Caco-2 (cell line): ENCODE data around the gene HEXIM2. TPM values are rescaled to one million over a fixed set of nuclear protein-coding genes. Genes with fewer than 3 reads are reported as not detected.

ENCODE experiments used
- BruUV-seq: library from RNA; stranded (reverse); fragments of 400-500 nt; replicated peaks from 2 replicates; lab custom pipeline; 2021; lab: Mats Ljungman, UMichigan
- CTCF ChIA-PET: fragments of 300-600 bp; sonication (Branson Sonifier 250); formaldehyde crosslinking; loops from one replicate; lab custom pipeline; 2022; ENCODE audit warnings: antibody characterized with exemption; lab: Charles Lee
- POLR2A ChIA-PET: fragments of 300-600 bp; sonication (Branson Sonifier 250); formaldehyde crosslinking; loops from one replicate; lab custom pipeline; 2022; ENCODE audit warnings: antibody characterized with exemption; lab: Charles Lee
- DNase-seq, 2 experiments: peaks; one replicate each; pipeline versions ENCODE4 v3.0.0 to v3.0.0-alpha.2; 2020 to 2022
- H3K27me3 ChIP-seq: replicated peaks from 2 replicates; pipeline ENCODE4 v1.6.0; 2011; ENCODE audit warnings: low read length; ENCODE audit not compliant: control insufficient read depth, insufficient read depth
- H3K36me3 ChIP-seq: 2 replicates; pipeline ENCODE4 v1.5.1; 2011; ENCODE audit warnings: low read length; ENCODE audit not compliant: control insufficient read depth, insufficient read depth
- H3K4me1 ChIP-seq: fragments of 250-450 bp; sonication (Bioruptor Pico); 2 replicates; pipeline ENCODE4 v1.5.1; 2020; ENCODE audit warnings: mild to moderate bottlenecking
- H3K4me3 ChIP-seq: 2 replicates; pipeline ENCODE4 v1.5.1; 2011; ENCODE audit warnings: low read depth, mild to moderate bottlenecking, control low read depth, low read length
- H3K9me3 ChIP-seq: fragments of 250-450 bp; sonication (Bioruptor Pico); 2 replicates; pipeline ENCODE4 v1.5.1; 2020; ENCODE audit warnings: mild to moderate bottlenecking, moderate library complexity
- H3K27ac Mint-ChIP-seq: one replicate; pipeline ENCODE4 v1.8.0; 2022; ENCODE audit warnings: mixed read lengths; ENCODE audit not compliant: unreplicated experiment
- H3K27me3 Mint-ChIP-seq: one replicate; pipeline ENCODE4 v1.8.0; 2022; ENCODE audit warnings: mixed read lengths; ENCODE audit not compliant: insufficient read depth, unreplicated experiment
- H3K36me3 Mint-ChIP-seq: one replicate; pipeline ENCODE4 v1.8.0; 2022; ENCODE audit warnings: mild to moderate bottlenecking, mixed read lengths; ENCODE audit not compliant: insufficient read depth, unreplicated experiment
- H3K4me1 Mint-ChIP-seq: one replicate; pipeline ENCODE4 v1.8.0; 2022; ENCODE audit warnings: low read depth, mixed read lengths; ENCODE audit not compliant: unreplicated experiment
- H3K4me3 Mint-ChIP-seq: one replicate; pipeline ENCODE4 v1.8.0; 2022; ENCODE audit warnings: mild to moderate bottlenecking, moderate library complexity, mixed read lengths; ENCODE audit not compliant: unreplicated experiment
- H3K9me3 Mint-ChIP-seq: one replicate; pipeline ENCODE4 v1.8.0; 2022; ENCODE audit warnings: mixed read lengths; ENCODE audit not compliant: unreplicated experiment
- intact Hi-C: fragments of 100-400 bp; cut with micrococcal nuclease; formaldehyde crosslinking; loops from one replicate; pipeline ENCODE4 v1.10.0; 2022; ENCODE audit not compliant: unreplicated experiment
- total RNA-seq: library from RNA; stranded (reverse); gene quantifications from 2 replicates; pipeline ENCODE4 v1.2.3, GENCODE V29; 2022
- TF ChIP-seq, protein P1 (sequence below), 2 experiments: fragments of 200-600 bp in 1 of 2; IDR thresholded peaks; 1 replicate in 1 of 2; 2 replicates in 1 of 2; pipeline versions ENCODE4 v1.5.1 to v1.8.0; 2011 to 2022; ENCODE audit warnings: antibody characterized with exemption in 1 of 2, control low read depth in 1 of 2, inconsistent platforms in 1 of 2, low read depth in 1 of 2, low read length in 1 of 2, mild to moderate bottlenecking in 1 of 2, moderate library complexity in 1 of 2; ENCODE audit not compliant: insufficient read depth in 1 of 2, severe bottlenecking in 1 of 2, unreplicated experiment in 1 of 2

HEXIM2 gene
- total RNA-seq, 1 experiment from 2014 or later: 12.7 TPM

DNA sequence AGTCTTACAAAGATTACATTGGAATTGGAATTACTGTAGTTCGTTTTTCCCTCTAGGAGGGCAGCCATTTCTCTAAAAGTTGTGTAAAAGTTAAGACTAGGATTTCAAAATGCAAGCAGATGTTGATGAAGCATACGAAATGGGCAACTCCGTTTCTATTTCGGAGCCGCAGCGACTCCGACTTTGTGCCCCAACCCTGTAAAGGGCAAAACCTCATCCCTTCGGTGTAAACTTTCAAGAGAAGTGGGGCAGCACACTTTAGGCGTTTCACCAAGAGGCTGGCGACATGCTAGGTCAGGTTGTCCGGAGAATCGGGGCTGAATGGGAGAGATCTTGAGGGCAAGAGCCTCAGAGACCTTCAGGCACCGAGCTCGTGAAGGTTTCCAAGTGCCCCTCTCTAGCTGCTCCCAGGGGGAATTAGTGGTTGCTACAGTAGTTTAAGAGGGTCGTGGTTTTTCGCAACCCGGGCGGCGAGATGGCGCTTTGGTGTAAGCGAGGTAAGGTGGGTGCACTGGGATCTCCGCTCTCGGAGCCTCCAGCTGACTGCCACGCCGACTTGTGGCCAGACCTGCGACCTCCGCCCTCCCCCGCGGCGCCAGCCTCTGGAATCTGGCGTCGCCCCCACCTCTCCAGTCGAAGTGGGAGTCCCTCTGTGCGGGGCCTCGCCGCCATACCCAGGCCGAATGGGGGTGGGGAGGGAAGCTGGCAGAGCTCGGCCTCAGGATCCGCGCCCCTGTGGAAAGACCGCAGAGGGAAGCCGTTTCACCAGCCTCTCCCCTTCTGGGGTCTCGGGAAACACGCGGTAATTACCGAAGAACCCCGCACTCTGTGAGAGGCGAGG is 1.0 kb upstream of the HEXIM2 start:
- Histone ChIP-seq H3K4me1 (peaks cover 51% of the 10 kb centered on the region), H3K9me3 (no peaks in the 10 kb centered on the region), H3K36me3 (no peaks in the 10 kb centered on the region), H3K4me3 (peak overlapping the region; percentile 61), H3K27me3 (no peaks in the 10 kb centered on the region)
- DNase-seq: peak; percentile 94 to 95
- Mint-ChIP-seq H3K4me1 (peaks cover 30% of the 10 kb centered on the region), H3K27ac (peak overlapping the region; percentile 99), H3K27me3 (no peaks in the 10 kb centered on the region), H3K4me3 (peak overlapping the region; percentile 77), H3K9me3 (no peaks in the 10 kb centered on the region), H3K36me3 (peaks cover 42% of the 10 kb centered on the region)
- POLR2A ChIA-PET: interaction anchor here (0.5 to 5.9 kb wide), 12 partner anchors 11 to 573 kb away, joined by 3 to 279 read pairs (median 6); partner anchors contain the start of genes ACBD4, HEXIM1 and MAP3K14
- BruUV-seq: no TSS peak
- intact Hi-C loops: loop anchor here (1.0 kb wide), 5 partner anchors 11 to 37 kb away; partner anchors contain the start of genes ACBD4 and HEXIM1
- CTCF ChIA-PET: interaction anchor here (1.1 to 4.8 kb wide), 12 partner anchors 11 to 265 kb away, joined by 3 to 158 read pairs (median 6); partner anchors contain the start of genes ACBD4 and HEXIM1
- TF ChIP-seq, protein P1, sequence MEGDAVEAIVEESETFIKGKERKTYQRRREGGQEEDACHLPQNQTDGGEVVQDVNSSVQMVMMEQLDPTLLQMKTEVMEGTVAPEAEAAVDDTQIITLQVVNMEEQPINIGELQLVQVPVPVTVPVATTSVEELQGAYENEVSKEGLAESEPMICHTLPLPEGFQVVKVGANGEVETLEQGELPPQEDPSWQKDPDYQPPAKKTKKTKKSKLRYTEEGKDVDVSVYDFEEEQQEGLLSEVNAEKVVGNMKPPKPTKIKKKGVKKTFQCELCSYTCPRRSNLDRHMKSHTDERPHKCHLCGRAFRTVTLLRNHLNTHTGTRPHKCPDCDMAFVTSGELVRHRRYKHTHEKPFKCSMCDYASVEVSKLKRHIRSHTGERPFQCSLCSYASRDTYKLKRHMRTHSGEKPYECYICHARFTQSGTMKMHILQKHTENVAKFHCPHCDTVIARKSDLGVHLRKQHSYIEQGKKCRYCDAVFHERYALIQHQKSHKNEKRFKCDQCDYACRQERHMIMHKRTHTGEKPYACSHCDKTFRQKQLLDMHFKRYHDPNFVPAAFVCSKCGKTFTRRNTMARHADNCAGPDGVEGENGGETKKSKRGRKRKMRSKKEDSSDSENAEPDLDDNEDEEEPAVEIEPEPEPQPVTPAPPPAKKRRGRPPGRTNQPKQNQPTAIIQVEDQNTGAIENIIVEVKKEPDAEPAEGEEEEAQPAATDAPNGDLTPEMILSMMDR (IDR thresholded peaks at IDR 0.05; ENCODE audit: insufficient read depth in 1 of 2, low read depth in 1 of 2, low read length in 1 of 2, severe bottlenecking in 1 of 2, unreplicated experiment in 1 of 2): peak; percentile 27 to 68

- Mint-ChIP-seq H3K9me3 (no peaks in the 10 kb centered on the region), H3K27me3 (no peaks in the 10 kb centered on the region), H3K27ac (peak overlapping the region; percentile 99), H3K4me3 (peak overlapping the region; percentile 77), H3K36me3 (peaks cover 42% of the 10 kb centered on the region), H3K4me1 (peaks cover 27% of the 10 kb centered on the region)
- no peaks in the 10 kb centered on the region for H3K27me3 ChIP-seq
- ChIA-PET CTCF (interaction anchor here (1.1 to 4.8 kb wide), 8 partner anchors 10 to 39 kb away, joined by 3 to 158 read pairs (median 19); partner anchors contain the start of genes ACBD4 and HEXIM1), POLR2A (interaction anchor here (1.0 to 5.9 kb wide), 7 partner anchors 11 to 155 kb away, joined by 3 to 279 read pairs (median 22); partner anchors contain the start of genes ACBD4, HEXIM1 and MAP3K14)
- peaks cover 42% of the 10 kb centered on the region for H3K4me1 ChIP-seq
- TF ChIP-seq, protein P1 (IDR thresholded peaks at IDR 0.05; ENCODE audit: insufficient read depth in 1 of 2, low read depth in 1 of 2, low read length in 1 of 2, severe bottlenecking in 1 of 2, unreplicated experiment in 1 of 2): no peak
- no peak for DNase-seq
- no peaks in the 10 kb centered on the region for H3K36me3 ChIP-seq
- peak overlapping the region; percentile 27 for H3K4me3 ChIP-seq
- H3K9me3 ChIP-seq: no peaks in the 10 kb centered on the region
- intact Hi-C loops: no loop called here
- BruUV-seq: no TSS peak
Measured at GRCh38 chr17:45162025-45162687, 481 bp downstream of the HEXIM2 start.
